ENCODE results near the gene LAMA4.

- TF ChIP-seq CTCF (IDR thresholded peaks at IDR 0.05) = no peak
- TF ChIP-seq REST (IDR thresholded peaks at IDR 0.05; ENCODE audit: insufficient read depth in 1 of 2, low read depth in 2 of 2, low read length in 1 of 2) = no peak
- TF ChIP-seq POLR2AphosphoS5 (IDR thresholded peaks at IDR 0.05; ENCODE audit: low read depth, low read length) = no peak
- TF ChIP-seq SIN3A (IDR thresholded peaks at IDR 0.05; ENCODE audit: borderline replicate concordance, insufficient read depth, low read depth, low read length) = no peak
Measured at GRCh38 chr6:112128208-112128607, 126.2 kb downstream of the LAMA4 start.

Data from Panc1 (cell line).